IPS-15b (cell line): ENCODE data around the gene SERPINB6.

Experiments used
- H3K27me3 ChIP-seq: one replicate; pipeline ENCODE4 v1.6.1; 2013; ENCODE audit warnings: low read length; ENCODE audit not compliant: control insufficient read depth, insufficient read depth
- H3K36me3 ChIP-seq: one replicate; pipeline ENCODE4 v1.6.1; 2013; ENCODE audit warnings: low read length; ENCODE audit not compliant: control insufficient read depth, insufficient read depth
- H3K4me1 ChIP-seq: one replicate; pipeline ENCODE4 v1.6.1; 2013; ENCODE audit warnings: mild to moderate bottlenecking, low read length; ENCODE audit not compliant: control insufficient read depth, insufficient read depth
- H3K4me3 ChIP-seq: one replicate; pipeline ENCODE4 v1.5.1; 2013; ENCODE audit warnings: low read depth, low read length
- H3K9ac ChIP-seq: one replicate; pipeline ENCODE4 v1.6.1; 2013; ENCODE audit warnings: low read depth, mild to moderate bottlenecking, low read length
- H3K9me3 ChIP-seq: one replicate; pipeline ENCODE4 v1.6.1; 2013; ENCODE audit warnings: mild to moderate bottlenecking, low read length; ENCODE audit not compliant: control insufficient read depth, insufficient read depth

Gene SERPINB6

GRCh38 chr6:2960935-2961334 is 10.4 kb downstream of the SERPINB6 start:
- Histone ChIP-seq H3K4me3 (no peak overlapping the region), H3K27me3 (no peaks in the 10 kb centered on the region), H3K9ac (no peak overlapping the region), H3K9me3 (no peaks in the 10 kb centered on the region), H3K36me3 (no peaks in the 10 kb centered on the region), H3K4me1 (peaks cover 23% of the 10 kb centered on the region)

- Histone ChIP-seq H3K9ac (no peak overlapping the region), H3K4me3 (no peak overlapping the region), H3K36me3 (no peaks in the 10 kb centered on the region), H3K4me1 (peaks cover 19% of the 10 kb centered on the region), H3K9me3 (no peaks in the 10 kb centered on the region), H3K27me3 (no peaks in the 10 kb centered on the region)
Measured at GRCh38 chr6:2959909-2960719, 11.3 kb downstream of the SERPINB6 start.

GRCh38 chr6:2958776-2959175 is 12.6 kb downstream of the SERPINB6 start:
- H3K9ac ChIP-seq: no peak overlapping the region

DNA sequence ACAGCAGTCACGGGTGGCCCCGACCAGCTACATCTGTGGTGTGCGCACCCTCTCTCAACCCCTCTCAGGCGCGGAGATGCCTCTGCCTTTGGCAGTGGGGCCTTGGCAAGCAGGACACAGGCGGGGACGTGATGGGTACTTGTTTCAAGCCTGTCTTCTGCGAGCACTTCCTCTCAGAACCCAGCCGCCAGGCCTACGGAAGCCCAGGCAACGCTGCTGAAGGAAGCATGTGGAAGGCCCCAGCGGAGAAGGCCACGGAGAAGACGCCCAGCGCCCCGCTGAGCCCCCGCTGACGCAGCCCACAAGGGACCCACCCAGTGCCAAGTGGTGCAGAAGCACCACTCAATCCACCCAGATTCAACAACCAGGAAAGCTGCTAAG is 13.0 kb downstream of the SERPINB6 start:
- Histone ChIP-seq H3K9ac (no peak overlapping the region), H3K9me3 (no peaks in the 10 kb centered on the region), H3K36me3 (no peaks in the 10 kb centered on the region), H3K4me3 (no peak overlapping the region), H3K27me3 (no peaks in the 10 kb centered on the region), H3K4me1 (peaks cover 19% of the 10 kb centered on the region)

More at GRCh38 chr6:2958776-2959175, 12.6 kb downstream of the SERPINB6 start:
- peaks cover 19% of the 10 kb centered on the region for H3K4me1 ChIP-seq
- H3K36me3 ChIP-seq: no peaks in the 10 kb centered on the region
- H3K9me3 ChIP-seq: no peaks in the 10 kb centered on the region
- no peaks in the 10 kb centered on the region for H3K27me3 ChIP-seq
- no peak overlapping the region for H3K4me3 ChIP-seq

DNA sequence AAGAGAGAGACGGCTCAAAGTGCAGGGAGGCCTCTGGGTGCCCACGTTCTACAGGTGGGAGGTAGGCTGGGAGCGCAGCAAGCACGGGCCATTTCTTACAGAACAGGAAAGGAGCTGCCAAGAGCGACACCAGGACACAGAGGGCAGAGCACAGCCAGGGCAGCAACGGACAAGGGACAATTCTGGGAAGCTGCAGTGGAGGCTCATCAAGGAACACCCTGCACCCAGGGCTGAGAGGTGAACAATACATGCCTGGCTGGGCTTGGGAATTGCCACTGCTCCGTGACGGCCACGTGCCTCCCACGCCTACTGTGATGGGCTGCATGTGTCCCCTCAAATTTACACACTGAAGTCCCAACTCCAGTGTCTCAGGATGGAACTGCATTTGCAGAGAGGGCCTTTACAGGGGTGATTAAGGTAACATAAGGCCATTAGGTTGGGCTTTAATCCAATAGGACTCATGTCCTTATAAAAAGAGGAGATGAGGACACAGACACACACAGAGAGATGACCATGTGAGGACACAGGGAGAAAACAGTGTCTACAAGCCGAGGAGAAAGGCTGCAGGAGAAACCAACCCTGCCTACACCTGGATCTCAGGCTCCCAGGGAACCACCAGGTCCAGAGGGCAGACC is 13.6 kb downstream of the SERPINB6 start:
- Histone ChIP-seq H3K4me3 (no peak overlapping the region), H3K36me3 (no peaks in the 10 kb centered on the region), H3K27me3 (no peaks in the 10 kb centered on the region), H3K9me3 (no peaks in the 10 kb centered on the region), H3K9ac (no peak overlapping the region), H3K4me1 (peaks cover 22% of the 10 kb centered on the region)

GRCh38 chr6:2956930-2957685 is 14.3 kb downstream of the SERPINB6 start:
- Histone ChIP-seq H3K27me3 (no peaks in the 10 kb centered on the region), H3K9me3 (no peaks in the 10 kb centered on the region), H3K4me3 (no peak overlapping the region), H3K4me1 (peaks cover 16% of the 10 kb centered on the region), H3K9ac (no peak overlapping the region), H3K36me3 (no peaks in the 10 kb centered on the region)

- Histone ChIP-seq H3K9ac (no peak overlapping the region), H3K4me1 (peaks cover 4% of the 10 kb centered on the region), H3K4me3 (peak overlapping the region; percentile 26), H3K27me3 (no peaks in the 10 kb centered on the region), H3K36me3 (peaks cover 2% of the 10 kb centered on the region), H3K9me3 (no peaks in the 10 kb centered on the region)
Measured at GRCh38 chr6:2953098-2953497, 18.3 kb downstream of the SERPINB6 start.

GRCh38 chr6:2952557-2953095 is 18.7 kb downstream of the SERPINB6 start:
- Histone ChIP-seq H3K36me3 (peaks cover 7% of the 10 kb centered on the region), H3K4me3 (peak overlapping the region; percentile 26), H3K9ac (no peak overlapping the region), H3K4me1 (peaks cover 4% of the 10 kb centered on the region), H3K27me3 (no peaks in the 10 kb centered on the region), H3K9me3 (no peaks in the 10 kb centered on the region)

DNA sequence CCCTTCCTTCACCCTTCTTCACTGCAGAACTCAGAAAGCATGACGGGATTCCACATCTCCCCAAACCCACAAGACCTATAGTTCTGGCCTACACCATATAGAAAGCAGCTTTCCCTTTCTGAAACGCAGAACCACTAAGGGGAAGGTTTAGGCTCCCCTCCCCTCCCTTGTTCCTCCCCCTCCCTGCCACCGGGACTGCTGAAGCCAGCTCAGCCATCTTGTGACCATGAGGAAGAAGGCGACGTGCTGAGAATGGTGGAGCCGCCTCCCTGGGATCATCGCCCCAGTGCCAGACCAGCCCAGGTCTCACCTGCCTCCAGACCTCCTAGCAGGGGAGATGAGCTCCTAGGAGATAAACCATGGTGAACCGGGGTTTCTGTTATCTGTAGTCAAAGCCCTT is 19.6 kb downstream of the SERPINB6 start:
- Histone ChIP-seq H3K9ac (no peak overlapping the region), H3K36me3 (peaks cover 7% of the 10 kb centered on the region), H3K27me3 (no peaks in the 10 kb centered on the region), H3K4me3 (no peak overlapping the region), H3K4me1 (peaks cover 4% of the 10 kb centered on the region), H3K9me3 (no peaks in the 10 kb centered on the region)

GRCh38 chr6:2950713-2951112 is 20.7 kb downstream of the SERPINB6 start:
- Histone ChIP-seq H3K27me3 (no peaks in the 10 kb centered on the region), H3K4me3 (no peak overlapping the region), H3K4me1 (peaks cover 4% of the 10 kb centered on the region), H3K9me3 (no peaks in the 10 kb centered on the region), H3K36me3 (peaks cover 7% of the 10 kb centered on the region), H3K9ac (no peak overlapping the region)

DNA sequence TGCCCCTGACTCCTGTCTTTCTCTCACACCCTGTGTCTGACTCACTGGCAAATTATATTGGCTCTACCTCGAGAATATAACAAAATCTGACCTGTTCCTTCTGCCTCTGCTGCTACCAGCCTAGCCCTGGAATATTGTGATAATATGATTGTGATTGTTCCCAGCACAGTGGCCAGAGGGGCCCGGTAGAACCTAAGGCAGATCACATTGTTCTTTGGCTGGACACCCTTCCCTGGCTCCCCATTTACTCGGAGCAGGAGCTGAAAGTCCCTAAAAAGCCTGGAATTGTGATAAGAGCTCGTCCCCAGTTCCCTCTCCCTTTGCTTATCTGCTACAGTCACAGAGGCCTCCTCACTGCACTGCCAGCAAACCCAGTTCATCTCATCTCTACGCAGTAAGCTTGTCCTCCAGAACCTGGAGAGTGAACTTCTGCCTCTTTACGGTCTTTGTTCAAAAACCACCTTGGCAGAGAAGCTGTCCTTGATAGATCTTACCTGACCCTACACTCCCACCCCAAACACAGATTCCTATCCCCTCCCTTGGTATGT is 21.8 kb downstream of the SERPINB6 start:
- Histone ChIP-seq H3K4me1 (peaks cover 4% of the 10 kb centered on the region), H3K9me3 (no peaks in the 10 kb centered on the region), H3K4me3 (no peak overlapping the region), H3K9ac (no peak overlapping the region), H3K36me3 (peaks cover 7% of the 10 kb centered on the region), H3K27me3 (no peaks in the 10 kb centered on the region)
